Fibroblast of villous mesenchyme (primary cell): ENCODE results near the gene UXS1. TPM values are rescaled to one million over a fixed set of nuclear protein-coding genes. Genes with fewer than 3 reads are reported as not detected.

ENCODE experiments used
- DNase-seq: peaks from one replicate; pipeline ENCODE4 v3.0.0-alpha.2; 2010; ENCODE audit warnings: low read depth
- H3K4me3 ChIP-seq: 2 replicates; pipeline ENCODE4 v1.5.1; 2011; ENCODE audit warnings: low read depth, mild to moderate bottlenecking, low read length
- CTCF ChIP-seq: IDR thresholded peaks from 2 replicates; pipeline ENCODE4 v1.5.1; 2012; ENCODE audit warnings: low read depth, mild to moderate bottlenecking, low read length; ENCODE audit not compliant: insufficient read depth
- total RNA-seq: library from RNA; depleted of rRNA; stranded (reverse); fragments of >200 nt; gene quantifications from 2 replicates; pipeline ENCODE4 v1.2.3, GENCODE V29; 2012

UXS1 gene
- total RNA-seq, 1 donor: 37.6 TPM

DNA sequence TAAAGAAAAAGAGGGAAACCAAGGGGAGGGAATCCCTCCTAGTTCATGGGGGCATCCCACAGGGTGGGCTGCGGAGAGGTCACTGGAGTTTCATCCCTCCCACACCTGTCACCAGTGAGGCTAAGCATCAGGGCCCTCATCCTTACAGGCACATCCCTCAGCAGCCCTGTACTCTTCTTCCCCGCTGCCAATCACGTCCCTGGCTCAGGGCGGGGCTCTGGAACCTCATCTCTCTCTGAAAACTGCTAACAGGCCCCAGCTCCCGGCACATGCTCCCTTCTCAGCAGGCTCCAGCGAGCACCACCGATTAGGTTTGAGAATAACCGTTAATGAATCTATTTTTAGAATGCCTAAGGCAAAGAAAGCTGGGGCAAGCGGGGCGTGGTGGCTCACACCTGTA lies 13.0 kb downstream of the UXS1 start:
- no peak overlapping the region for H3K4me3 ChIP-seq
- no peak for TF ChIP-seq CTCF
- no peak for DNase-seq

GRCh38 chr2:106180602-106181001 lies 13.5 kb downstream of the UXS1 start:
- TF ChIP-seq CTCF: no peak
- DNase-seq: no peak
- H3K4me3 ChIP-seq: no peak overlapping the region

DNA sequence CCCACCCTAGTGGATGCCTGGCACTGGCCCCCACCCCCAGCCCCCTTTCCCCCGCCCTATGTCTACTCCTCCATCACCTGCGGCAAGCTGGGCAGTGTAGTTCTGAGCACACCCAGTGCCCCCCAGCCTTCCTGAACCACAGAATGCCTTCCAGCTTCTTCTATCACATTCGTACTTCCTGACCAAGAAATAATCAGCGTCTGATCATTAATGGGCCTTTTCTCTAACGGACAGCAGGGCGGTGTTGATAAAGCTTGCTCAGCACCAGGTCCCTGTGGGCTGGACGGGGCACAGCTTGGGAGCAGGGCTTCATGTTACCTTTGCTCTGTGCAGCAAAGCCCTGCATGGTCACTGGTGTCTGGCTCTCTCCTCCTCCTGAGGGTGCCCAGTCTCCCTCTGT lies 15.4 kb downstream of the UXS1 start:
- H3K4me3 ChIP-seq: no peak overlapping the region
- TF ChIP-seq CTCF: no peak
- no peak for DNase-seq

DNA sequence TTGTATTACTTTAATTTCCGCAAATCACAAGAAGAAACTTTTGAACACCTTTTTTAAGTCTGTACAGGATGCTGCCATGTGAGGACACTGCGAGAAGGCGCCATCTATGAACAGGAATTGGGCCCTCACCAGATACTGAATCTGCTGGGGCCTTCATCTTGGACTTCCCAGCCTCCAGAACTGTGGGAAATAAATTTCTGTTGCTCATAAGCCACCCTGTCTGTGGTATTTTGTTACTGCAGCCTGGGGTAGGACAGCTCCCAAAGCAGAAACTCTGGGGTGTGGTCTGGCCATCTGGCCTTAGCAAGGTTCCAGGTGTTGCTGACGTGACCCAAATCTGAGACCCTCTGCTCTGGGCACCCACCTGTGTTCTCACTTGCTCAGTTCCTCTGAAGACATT lies 16.5 kb downstream of the UXS1 start:
- no peak overlapping the region for H3K4me3 ChIP-seq
- DNase-seq: no peak
- no peak for TF ChIP-seq CTCF

DNA sequence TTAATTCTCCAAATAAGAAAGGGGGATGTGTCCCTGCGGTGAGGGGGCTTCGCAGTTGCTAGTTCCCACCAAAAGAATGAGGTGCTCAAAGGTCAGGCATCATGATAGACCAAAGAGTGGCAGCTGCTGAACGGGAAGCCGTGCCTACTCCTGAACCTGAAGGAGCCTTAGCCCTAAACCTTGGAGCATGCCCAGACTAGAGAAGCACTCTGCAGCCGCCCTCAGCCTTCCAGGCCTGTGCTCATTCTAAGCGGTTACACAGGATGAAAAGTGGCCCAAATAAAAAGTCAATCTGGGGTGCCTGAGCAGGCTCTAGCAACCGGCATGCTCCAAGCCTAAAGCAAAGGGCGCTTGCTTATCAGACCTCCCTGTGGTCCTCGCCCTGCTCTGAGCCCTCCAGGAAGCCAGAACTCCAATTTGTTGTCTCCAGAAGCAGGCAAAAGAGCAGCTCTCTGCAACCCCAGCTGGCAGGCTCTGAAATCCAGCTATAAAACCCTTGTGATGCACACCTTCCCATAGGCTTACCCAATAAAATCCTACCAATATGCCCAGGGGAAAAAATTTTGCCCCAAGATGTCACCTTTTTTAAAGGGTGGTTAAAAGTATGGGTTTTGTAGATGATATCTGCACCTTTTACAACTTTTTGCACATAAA lies 17.5 kb downstream of the UXS1 start:
- no peak for TF ChIP-seq CTCF
- no peak for DNase-seq
- H3K4me3 ChIP-seq: no peak overlapping the region

DNA sequence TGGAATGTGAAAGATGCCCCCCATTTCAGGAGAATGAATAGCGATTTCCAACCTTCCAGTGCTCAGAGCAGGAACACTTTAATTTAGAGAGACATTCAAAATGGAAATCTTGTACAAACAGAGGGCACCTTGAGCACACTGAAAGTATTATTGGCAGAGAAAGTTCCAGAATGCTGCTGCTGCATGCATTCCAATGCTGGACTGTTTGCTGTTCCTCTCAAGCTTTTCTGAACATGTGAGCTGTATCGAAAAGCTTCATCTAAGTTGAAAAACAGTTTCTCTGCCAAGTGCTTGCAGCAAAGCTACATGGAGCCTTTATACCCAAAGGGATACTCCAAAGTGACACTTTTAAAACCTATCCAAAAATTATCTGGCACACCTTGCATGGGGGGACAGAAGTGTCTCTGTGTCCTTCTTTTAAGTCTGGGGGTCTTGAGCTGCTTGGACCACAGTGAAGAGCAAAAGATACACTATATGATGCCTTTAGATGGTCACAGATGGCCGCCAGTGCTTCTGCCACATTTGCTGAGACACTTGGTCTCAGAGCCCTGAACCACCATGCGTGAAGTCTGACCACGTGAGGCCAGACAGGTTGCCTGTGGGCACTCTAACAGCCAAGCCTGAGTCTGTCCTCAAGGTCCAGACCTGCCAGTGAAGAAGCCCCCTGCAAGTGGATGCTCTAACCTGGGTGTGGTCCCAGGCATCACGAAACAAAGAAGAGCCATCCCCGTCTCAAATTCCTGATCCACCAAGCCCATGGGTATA lies 18.8 kb downstream of the UXS1 start:
- no peak for TF ChIP-seq CTCF
- no peak for DNase-seq
- no peak overlapping the region for H3K4me3 ChIP-seq
